ENCODE data around the gene NPY. TPM values are rescaled to one million over a fixed set of nuclear protein-coding genes. Genes with fewer than 3 reads are reported as not detected.
A peak's percentile ranks its signal among the peaks of the same experiment; 100 is the strongest.

The NPY gene
- total RNA-seq (not detected), polyA plus RNA-seq (ENCODE audit: insufficient read depth, low read depth, low replicate concordance) (1.6 TPM)
- long read RNA-seq, donor 1, partial matches to known transcripts, result 0 of 3 reads
- long read RNA-seq, donor 1, other reads (novel, unspliced or antisense), result 0 of 3 reads
- long read RNA-seq, donor 2, partial matches to known transcripts, result 0 of 1 reads
- long read RNA-seq, donor 2, other reads (novel, unspliced or antisense), result 0 of 1 reads

DNA sequence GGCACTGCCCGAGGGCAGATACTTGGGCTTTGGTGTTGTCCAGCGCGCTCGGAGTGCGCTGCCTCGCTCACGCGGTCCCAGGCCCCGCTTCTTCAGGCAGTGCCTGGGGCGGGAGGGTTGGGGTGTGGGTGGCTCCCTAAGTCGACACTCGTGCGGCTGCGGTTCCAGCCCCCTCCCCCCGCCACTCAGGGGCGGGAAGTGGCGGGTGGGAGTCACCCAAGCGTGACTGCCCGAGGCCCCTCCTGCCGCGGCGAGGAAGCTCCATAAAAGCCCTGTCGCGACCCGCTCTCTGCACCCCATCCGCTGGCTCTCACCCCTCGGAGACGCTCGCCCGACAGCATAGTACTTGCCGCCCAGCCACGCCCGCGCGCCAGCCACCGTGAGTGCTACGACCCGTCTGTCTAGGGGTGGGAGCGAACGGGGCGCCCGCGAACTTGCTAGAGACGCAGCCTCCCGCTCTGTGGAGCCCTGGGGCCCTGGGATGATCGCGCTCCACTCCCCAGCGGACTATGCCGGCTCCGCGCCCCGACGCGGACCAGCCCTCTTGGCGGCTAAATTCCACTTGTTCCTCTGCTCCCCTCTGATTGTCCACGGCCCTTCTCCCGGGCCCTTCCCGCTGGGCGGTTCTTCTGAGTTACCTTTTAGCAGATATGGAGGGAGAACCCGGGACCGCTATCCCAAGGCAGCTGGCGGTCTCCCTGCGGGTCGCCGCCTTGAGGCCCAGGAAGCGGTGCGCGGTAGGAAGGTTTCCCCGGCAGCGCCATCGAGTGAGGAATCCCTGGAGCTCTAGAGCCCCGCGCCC is at the start of gene NPY:
TSS of gene NPY (plus strand) at position 294 of the 802 bp plus-strand sequence. CDS start 1,051 bp downstream, outside the sequence.
- TF ChIP-seq, protein P1, sequence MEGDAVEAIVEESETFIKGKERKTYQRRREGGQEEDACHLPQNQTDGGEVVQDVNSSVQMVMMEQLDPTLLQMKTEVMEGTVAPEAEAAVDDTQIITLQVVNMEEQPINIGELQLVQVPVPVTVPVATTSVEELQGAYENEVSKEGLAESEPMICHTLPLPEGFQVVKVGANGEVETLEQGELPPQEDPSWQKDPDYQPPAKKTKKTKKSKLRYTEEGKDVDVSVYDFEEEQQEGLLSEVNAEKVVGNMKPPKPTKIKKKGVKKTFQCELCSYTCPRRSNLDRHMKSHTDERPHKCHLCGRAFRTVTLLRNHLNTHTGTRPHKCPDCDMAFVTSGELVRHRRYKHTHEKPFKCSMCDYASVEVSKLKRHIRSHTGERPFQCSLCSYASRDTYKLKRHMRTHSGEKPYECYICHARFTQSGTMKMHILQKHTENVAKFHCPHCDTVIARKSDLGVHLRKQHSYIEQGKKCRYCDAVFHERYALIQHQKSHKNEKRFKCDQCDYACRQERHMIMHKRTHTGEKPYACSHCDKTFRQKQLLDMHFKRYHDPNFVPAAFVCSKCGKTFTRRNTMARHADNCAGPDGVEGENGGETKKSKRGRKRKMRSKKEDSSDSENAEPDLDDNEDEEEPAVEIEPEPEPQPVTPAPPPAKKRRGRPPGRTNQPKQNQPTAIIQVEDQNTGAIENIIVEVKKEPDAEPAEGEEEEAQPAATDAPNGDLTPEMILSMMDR (IDR thresholded peaks at IDR 0.05), result no peak
- no peak for TF ChIP-seq POLR2A (IDR thresholded peaks at IDR 0.05)
- no peaks in the 10 kb centered on the region for H3K27me3 ChIP-seq
- H3K9me3 ChIP-seq, result no peaks in the 10 kb centered on the region
- WGBS, 2 donors, result 1 to 3% methylated on average over 20 to 71 of the region's 73 CpGs
- H3K27ac ChIP-seq, result no peak within 1 kb of the TSS
- peak within 1 kb of the TSS; percentile 9 to 25 for H3K4me3 ChIP-seq
- intact Hi-C loops (cut with DNase I; ENCODE audit: low total_unique reads), result no loop called here
- H3K36me3 ChIP-seq (ENCODE audit: low read depth, missing control alignments), result no peaks in the 10 kb centered on the region
- DNase-seq, result no peak
- no peaks in the 10 kb centered on the region for H3K4me1 ChIP-seq

DNA sequence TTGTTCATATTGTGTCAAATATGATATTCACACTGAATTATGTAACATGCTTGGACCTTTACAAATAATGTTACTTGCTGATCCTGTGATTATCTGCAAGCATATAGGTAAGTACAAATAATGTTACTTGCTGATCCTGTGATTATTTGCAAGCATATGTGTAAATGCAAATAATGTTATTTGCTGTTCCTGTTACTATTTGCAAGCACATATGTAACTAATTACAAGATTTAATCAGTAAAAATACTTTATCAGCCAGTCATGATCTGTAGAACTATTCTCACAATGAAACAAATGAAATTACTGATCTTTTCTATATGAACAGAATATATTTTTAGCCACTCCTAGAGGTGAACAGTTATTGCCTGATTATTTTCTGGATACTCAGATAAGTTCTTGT is 44.7 kb upstream of the NPY start:
- no peak overlapping the region for H3K27ac ChIP-seq
- H3K36me3 ChIP-seq (ENCODE audit: low read depth, missing control alignments), result no peaks in the 10 kb centered on the region
- H3K4me3 ChIP-seq, result no peak overlapping the region
- H3K4me1 ChIP-seq, result no peaks in the 10 kb centered on the region
- TF ChIP-seq, protein P1 (IDR thresholded peaks at IDR 0.05), result no peak
- no peak for TF ChIP-seq POLR2A (IDR thresholded peaks at IDR 0.05)
- H3K9me3 ChIP-seq, result no peaks in the 10 kb centered on the region
- intact Hi-C loops (cut with DNase I; ENCODE audit: low total_unique reads), result no loop called here
- no peaks in the 10 kb centered on the region for H3K27me3 ChIP-seq
- no peak for DNase-seq

DNA sequence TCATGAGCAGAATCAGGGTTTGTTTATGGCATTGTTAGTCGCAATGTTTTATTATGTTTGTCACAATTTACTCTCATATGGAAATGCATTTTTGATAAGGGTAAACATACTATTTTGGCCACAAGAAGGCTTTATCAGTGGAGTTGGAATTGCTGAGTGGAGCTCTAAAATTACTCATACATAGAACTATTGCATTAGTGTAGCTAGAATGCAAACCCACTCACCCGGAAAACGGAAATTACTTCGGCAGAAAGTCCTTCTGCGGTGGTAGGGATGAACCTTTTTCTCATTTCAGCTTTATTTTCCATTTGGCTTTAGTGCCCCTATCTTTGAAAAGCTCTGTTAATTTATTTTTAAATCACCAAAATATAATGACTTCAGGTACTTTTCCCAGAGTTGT is 42.8 kb upstream of the NPY start:
- WGBS, 2 donors, result 87 to 89% methylated on average over 5 of the region's 5 CpGs
- Histone ChIP-seq H3K36me3 (ENCODE audit: low read depth, missing control alignments) (no peaks in the 10 kb centered on the region), H3K9me3 (no peaks in the 10 kb centered on the region), H3K4me3 (no peak overlapping the region), H3K27ac (no peak overlapping the region), H3K4me1 (no peaks in the 10 kb centered on the region), H3K27me3 (no peaks in the 10 kb centered on the region)
- intact Hi-C loops (cut with DNase I; ENCODE audit: low total_unique reads), result no loop called here
- no peak for TF ChIP-seq POLR2A (IDR thresholded peaks at IDR 0.05)
- TF ChIP-seq, protein P1 (IDR thresholded peaks at IDR 0.05), result no peak
- DNase-seq, result no peak

DNA sequence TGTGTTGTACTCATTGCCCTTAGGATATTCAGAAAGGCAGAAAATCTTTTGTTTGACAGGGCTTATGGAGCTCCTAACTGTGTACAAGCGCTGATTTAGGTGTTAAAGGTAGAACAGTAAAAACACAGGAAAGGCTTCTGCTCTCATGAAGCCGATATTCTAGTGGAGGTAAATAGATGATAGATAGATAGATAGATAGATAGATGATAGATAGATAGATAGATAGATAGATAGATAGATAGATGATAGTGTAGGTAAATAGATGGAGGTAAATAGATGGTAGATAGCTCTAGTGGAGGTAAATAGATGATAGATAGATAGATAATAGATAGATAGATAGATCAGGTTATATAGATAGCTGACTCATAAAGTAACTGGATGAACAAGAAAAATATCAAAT is 39.4 kb upstream of the NPY start:
- Histone ChIP-seq H3K4me3 (no peak overlapping the region), H3K27me3 (no peaks in the 10 kb centered on the region), H3K36me3 (ENCODE audit: low read depth, missing control alignments) (no peaks in the 10 kb centered on the region), H3K27ac (no peak overlapping the region), H3K9me3 (no peaks in the 10 kb centered on the region), H3K4me1 (no peaks in the 10 kb centered on the region)
- 72 to 86% methylated on average over 2 of the region's 2 CpGs for WGBS, 2 donors
- TF ChIP-seq, protein P1 (IDR thresholded peaks at IDR 0.05), result no peak
- no peak for TF ChIP-seq POLR2A (IDR thresholded peaks at IDR 0.05)
- no peak for DNase-seq
- intact Hi-C loops (cut with DNase I; ENCODE audit: low total_unique reads), result no loop called here
